ENCODE results near the gene EML5. TPM values are rescaled to one million over a fixed set of nuclear protein-coding genes. Genes with fewer than 3 reads are reported as not detected.

The EML5 gene
- total RNA-seq, 1 experiment from 2014 or later = 0.37 TPM

- Mint-ChIP-seq H3K4me3 (ENCODE audit: unreplicated experiment) (no peak overlapping the region), H3K36me3 (ENCODE audit: insufficient read depth, unreplicated experiment) (no peaks in the 10 kb centered on the region), H3K4me1 (ENCODE audit: insufficient read depth, unreplicated experiment) (no peaks in the 10 kb centered on the region), H3K9me3 (ENCODE audit: unreplicated experiment) (no peaks in the 10 kb centered on the region), H3K27me3 (ENCODE audit: insufficient read depth, unreplicated experiment) (no peaks in the 10 kb centered on the region), H3K27ac (ENCODE audit: low read depth, unreplicated experiment) (no peak overlapping the region)
- BruUV-seq (replicated peaks) = no TSS peak
- DNase-seq (ENCODE audit: unreplicated experiment) = peak; percentile 18
- ChIA-PET CTCF (no interaction called here), POLR2A (no interaction called here)
- no peak for TF ChIP-seq CTCF (IDR thresholded peaks at IDR 0.05; ENCODE audit: unreplicated experiment)
- intact Hi-C loops (cut with micrococcal nuclease) = no loop called here
These were observed 132.7 kb downstream of the EML5 start for GRCh38 chr14:88660056-88660455.

- Mint-ChIP-seq H3K9me3 (ENCODE audit: unreplicated experiment) (peaks cover 8% of the 10 kb centered on the region), H3K4me3 (ENCODE audit: unreplicated experiment) (no peak overlapping the region), H3K27ac (ENCODE audit: low read depth, unreplicated experiment) (no peak overlapping the region), H3K36me3 (ENCODE audit: insufficient read depth, unreplicated experiment) (no peaks in the 10 kb centered on the region), H3K4me1 (ENCODE audit: insufficient read depth, unreplicated experiment) (no peaks in the 10 kb centered on the region), H3K27me3 (ENCODE audit: insufficient read depth, unreplicated experiment) (no peaks in the 10 kb centered on the region)
- intact Hi-C loops (cut with micrococcal nuclease) = no loop called here
- DNase-seq (ENCODE audit: unreplicated experiment) = no peak
- BruUV-seq (replicated peaks) = no TSS peak
- ChIA-PET POLR2A (no interaction called here), CTCF (interaction anchor here (0.5 kb wide), 1 partner anchor 40 kb away, joined by 3 read pairs; no protein-coding TSS in a partner anchor)
- TF ChIP-seq CTCF (IDR thresholded peaks at IDR 0.05; ENCODE audit: unreplicated experiment) = no peak
These were observed 153.5 kb downstream of the EML5 start for GRCh38 chr14:88639221-88639620.

- Mint-ChIP-seq H3K27ac (ENCODE audit: low read depth, unreplicated experiment) (no peak overlapping the region), H3K36me3 (ENCODE audit: insufficient read depth, unreplicated experiment) (no peaks in the 10 kb centered on the region), H3K27me3 (ENCODE audit: insufficient read depth, unreplicated experiment) (no peaks in the 10 kb centered on the region), H3K9me3 (ENCODE audit: unreplicated experiment) (no peaks in the 10 kb centered on the region), H3K4me3 (ENCODE audit: unreplicated experiment) (no peak overlapping the region), H3K4me1 (ENCODE audit: insufficient read depth, unreplicated experiment) (no peaks in the 10 kb centered on the region)
- intact Hi-C loops (cut with micrococcal nuclease) = no loop called here
- no peak for TF ChIP-seq CTCF (IDR thresholded peaks at IDR 0.05; ENCODE audit: unreplicated experiment)
- ChIA-PET POLR2A (no interaction called here), CTCF (no interaction called here)
- no TSS peak for BruUV-seq (replicated peaks)
- DNase-seq (ENCODE audit: unreplicated experiment) = no peak
These were observed 160.2 kb downstream of the EML5 start for GRCh38 chr14:88632512-88632911.

- Mint-ChIP-seq H3K36me3 (ENCODE audit: insufficient read depth, unreplicated experiment) (no peaks in the 10 kb centered on the region), H3K4me1 (ENCODE audit: insufficient read depth, unreplicated experiment) (no peaks in the 10 kb centered on the region), H3K27ac (ENCODE audit: low read depth, unreplicated experiment) (no peak overlapping the region), H3K9me3 (ENCODE audit: unreplicated experiment) (no peaks in the 10 kb centered on the region), H3K4me3 (ENCODE audit: unreplicated experiment) (no peak overlapping the region), H3K27me3 (ENCODE audit: insufficient read depth, unreplicated experiment) (no peaks in the 10 kb centered on the region)
- ChIA-PET POLR2A (no interaction called here), CTCF (no interaction called here)
- intact Hi-C loops (cut with micrococcal nuclease) = no loop called here
- no TSS peak for BruUV-seq (replicated peaks)
- DNase-seq (ENCODE audit: unreplicated experiment) = no peak
- TF ChIP-seq CTCF (IDR thresholded peaks at IDR 0.05; ENCODE audit: unreplicated experiment) = no peak
These were observed 161.7 kb downstream of the EML5 start for GRCh38 chr14:88631091-88631490.

Data from MCF 10A (cell line).